Astrocyte of the cerebellum (primary cell): ENCODE results near the gene RHOU.

Experiments
- DNase-seq: peaks from one replicate; pipeline ENCODE4 v3.0.0-alpha.2; 2011; ENCODE audit warnings: low read depth
- H3K4me3 ChIP-seq: 2 replicates; pipeline ENCODE4 v1.5.1; 2011; ENCODE audit warnings: mild to moderate bottlenecking, low read depth, low read length, moderate library complexity
- CTCF ChIP-seq: IDR thresholded peaks from 2 replicates; pipeline ENCODE4 v1.5.1; 2012; ENCODE audit warnings: low read length, low read depth, moderate library complexity, mild to moderate bottlenecking; ENCODE audit errors: missing control alignments
- in situ Hi-C: cut with HindIII; loops from 2 replicates; pipeline ENCODE4 v1.10.0; 2017; ENCODE audit warnings: low sequenced_read_pairs

RHOU gene

DNA sequence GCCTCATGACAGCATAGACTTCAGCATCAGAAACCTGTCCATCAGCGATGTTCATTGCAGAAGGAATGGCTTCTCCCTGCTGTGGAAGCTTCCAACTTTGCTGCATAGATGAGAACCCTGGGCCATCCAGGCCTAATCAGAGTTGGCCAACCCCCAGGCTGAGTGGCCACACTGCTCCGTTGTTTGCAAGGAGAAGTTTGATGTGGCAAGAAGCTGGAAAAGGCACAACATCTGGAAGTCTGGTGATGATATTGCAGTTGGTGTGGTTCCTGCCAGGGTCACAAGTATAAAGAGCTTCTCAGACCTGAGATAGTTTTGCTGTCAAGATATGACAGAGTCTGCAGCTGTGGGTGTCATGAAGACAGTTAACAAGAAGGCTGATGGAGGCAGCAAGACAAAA lies 41.2 kb downstream of the RHOU start:
- H3K4me3 ChIP-seq: no peak overlapping the region
- in situ Hi-C loops: no loop called here
- no peak for DNase-seq
- TF ChIP-seq CTCF: no peak

GRCh38 chr1:228777236-228777635 lies 42.0 kb downstream of the RHOU start:
- no peak overlapping the region for H3K4me3 ChIP-seq
- TF ChIP-seq CTCF: no peak
- DNase-seq: no peak
- in situ Hi-C loops: no loop called here

- H3K4me3 ChIP-seq: no peak overlapping the region
- DNase-seq: no peak
- in situ Hi-C loops: no loop called here
- TF ChIP-seq CTCF: no peak
Measured at GRCh38 chr1:228778026-228778425, 42.7 kb downstream of the RHOU start.

- no peak for TF ChIP-seq CTCF
- no peak overlapping the region for H3K4me3 ChIP-seq
- DNase-seq: no peak
- in situ Hi-C loops: no loop called here
Measured at GRCh38 chr1:228778466-228778865, 43.2 kb downstream of the RHOU start.

GRCh38 chr1:228778961-228779360 lies 43.7 kb downstream of the RHOU start:
- H3K4me3 ChIP-seq: no peak overlapping the region
- DNase-seq: no peak
- in situ Hi-C loops: no loop called here
- no peak for TF ChIP-seq CTCF

- in situ Hi-C loops: no loop called here
- DNase-seq: no peak
- H3K4me3 ChIP-seq: no peak overlapping the region
- TF ChIP-seq CTCF: no peak
Measured at GRCh38 chr1:228781161-228781808, 46.0 kb downstream of the RHOU start.
